HG03045 (cell line): ENCODE results near the gene POLD3.

Experiments used
- ATAC-seq: cut with Tn5 transposase; IDR thresholded peaks from one replicate; pipeline ENCODE4 v1.9.1; 2021; ENCODE audit warnings: mild to moderate bottlenecking, moderate library complexity; ENCODE audit not compliant: unreplicated experiment

Gene POLD3

GRCh38 chr11:74684661-74685060 is 92.3 kb downstream of the POLD3 start:
- no peak for ATAC-seq

GRCh38 chr11:74685338-74685737 is 93.0 kb downstream of the POLD3 start:
- no peak for ATAC-seq

GRCh38 chr11:74685905-74686304 is 93.5 kb downstream of the POLD3 start:
- no peak for ATAC-seq

GRCh38 chr11:74686792-74687191 is 94.4 kb downstream of the POLD3 start:
- ATAC-seq: no peak

- no peak for ATAC-seq
Observed at GRCh38 chr11:74687237-74688023, 95.0 kb downstream of the POLD3 start.

GRCh38 chr11:74689666-74690065 is 97.3 kb downstream of the POLD3 start:
- ATAC-seq: no peak

GRCh38 chr11:74691755-74692154 is 99.4 kb downstream of the POLD3 start:
- ATAC-seq: no peak
